HCT116 (cell line): ENCODE data around the gene ZNRF3. TPM values are rescaled to one million over a fixed set of nuclear protein-coding genes. Genes with fewer than 3 reads are reported as not detected.

Experiments
- ATAC-seq: fragments of 200-7000 bp; cut with Tn5 transposase; 2 replicates; pipeline ENCODE4 v1.9.1; 2020; ENCODE audit warnings: mild to moderate bottlenecking, moderate library complexity
- BruUV-seq: library from RNA; stranded (reverse); fragments of 400-500 nt; replicated peaks from 2 replicates; lab custom pipeline; 2021; lab: Mats Ljungman, UMichigan
- CTCF ChIA-PET: fragments of 300-600 bp; sonication (Branson Sonifier 250); formaldehyde crosslinking; loops from one replicate; lab custom pipeline; 2021; ENCODE audit warnings: antibody characterized with exemption; lab: Charles Lee
- POLR2A ChIA-PET: fragments of 300-600, 350-600 bp; sonication (Branson Sonifier 250); formaldehyde crosslinking; loops from one replicate; lab custom pipeline; 2021; ENCODE audit warnings: antibody characterized with exemption; lab: Charles Lee
- RAD21 ChIA-PET, 2 experiments: fragments of 300-600 bp; sonication (Branson Sonifier 250); formaldehyde crosslinking; loops; one replicate each; lab custom pipeline; 2023; ENCODE audit warnings: low total read pairs in 2 of 2; ENCODE audit not compliant: uncharacterized antibody in 2 of 2, unreplicated experiment in 2 of 2, low non-redundant PET in 1 of 2; lab: Charles Lee
- DNase-seq: peaks from one replicate; pipeline ENCODE4 v3.0.0-alpha.2; 2010; ENCODE audit warnings: low read depth, low spot score
- H2AFZ ChIP-seq: fragments of 200-600 bp; shearing (Covaris generic), sonication (generic); 2 replicates; pipeline ENCODE4 v1.6.1; 2017; ENCODE audit warnings: low read depth, mixed run types, mixed read lengths, antibody characterized with exemption, low read length; ENCODE audit not compliant: poor library complexity, severe bottlenecking
- H3K27ac ChIP-seq: 2 replicates; pipeline ENCODE4 v1.5.1; 2012; ENCODE audit warnings: low read depth, low read length
- H3K27me3 ChIP-seq: fragments of 200-600 bp; sonication (generic); 2 replicates; pipeline ENCODE4 v1.6.1; 2016; ENCODE audit warnings: mixed run types, low read length, mixed read lengths; ENCODE audit not compliant: insufficient read depth
- H3K36me3 ChIP-seq, 2 experiments: fragments of 200-500 bp in 1 of 2; fragments of 200-600 bp in 1 of 2; sonication (Bioruptor generic) in 1 of 2; sonication (generic) in 1 of 2; 2 replicates each; pipeline versions ENCODE4 v1.5.1 to v1.6.1; 2014 to 2016; ENCODE audit warnings: low read length in 2 of 2, inconsistent platforms in 1 of 2, mixed read lengths in 1 of 2, mixed run types in 1 of 2; ENCODE audit not compliant: insufficient read depth in 2 of 2, control insufficient read depth in 1 of 2
- H3K4me1 ChIP-seq, 2 experiments: fragments of 200-600 bp in 1 of 2; sonication (generic) in 1 of 2; 2 replicates each; pipeline versions ENCODE4 v1.5.1 to v1.6.1; 2012 to 2017; ENCODE audit warnings: low read length in 2 of 2, inconsistent platforms in 1 of 2, mild to moderate bottlenecking in 1 of 2, mixed read lengths in 1 of 2, mixed run types in 1 of 2, moderate library complexity in 1 of 2; ENCODE audit not compliant: insufficient read depth in 2 of 2, control insufficient read depth in 1 of 2
- H3K4me2 ChIP-seq: fragments of 200-600 bp; sonication (generic); 2 replicates; pipeline ENCODE4 v1.6.1; 2017; ENCODE audit warnings: mixed run types, low read length, mixed read lengths
- H3K4me3 ChIP-seq, 2 experiments: fragments of 200-600 bp in 1 of 2; sonication (generic) in 1 of 2; replicated peaks in 1 of 2; 2 replicates each; pipeline ENCODE4 v1.5.1; 2011 to 2016; ENCODE audit warnings: low read length in 2 of 2, control low read depth in 1 of 2, low read depth in 1 of 2, mild to moderate bottlenecking in 1 of 2, mixed read lengths in 1 of 2, mixed run types in 1 of 2
- H3K79me2 ChIP-seq: fragments of 200-600 bp; sonication (generic); 2 replicates; pipeline ENCODE4 v1.6.1; 2017; ENCODE audit warnings: mild to moderate bottlenecking, mixed run types, low read length, moderate library complexity, mixed read lengths; ENCODE audit not compliant: insufficient read depth
- H3K9ac ChIP-seq: fragments of 200-600 bp; sonication (generic); 2 replicates; pipeline ENCODE4 v1.6.1; 2016; ENCODE audit warnings: low read length, mixed read lengths
- H3K9me2 ChIP-seq: fragments of 200-600 bp; sonication (generic), shearing (Covaris generic); 2 replicates; pipeline ENCODE4 v1.6.1; 2017; ENCODE audit warnings: mixed run types, mild to moderate bottlenecking, moderate library complexity; ENCODE audit not compliant: insufficient read depth
- H3K9me3 ChIP-seq, 2 experiments: fragments of 200-500 bp in 1 of 2; fragments of 200-600 bp in 1 of 2; sonication (Bioruptor generic) in 1 of 2; sonication (generic) in 1 of 2; 2 replicates each; pipeline ENCODE4 v1.6.1; 2014 to 2017; ENCODE audit warnings: low read length in 2 of 2, mixed read lengths in 2 of 2, inconsistent platforms in 1 of 2, low read depth in 1 of 2, mild to moderate bottlenecking in 1 of 2, mixed run types in 1 of 2, moderate library complexity in 1 of 2; ENCODE audit not compliant: control insufficient read depth in 1 of 2, insufficient read depth in 1 of 2
- H4K20me1 ChIP-seq: fragments of 200-600 bp; sonication (generic), shearing (Covaris generic); 2 replicates; pipeline ENCODE4 v1.6.1; 2017; ENCODE audit warnings: mixed run types, mild to moderate bottlenecking, moderate library complexity; ENCODE audit not compliant: insufficient read depth
- CBX3 ChIP-seq: IDR thresholded peaks from 2 replicates; pipeline ENCODE4 v1.6.1; 2012; ENCODE audit warnings: low read depth
- CEBPB ChIP-seq: IDR thresholded peaks from 2 replicates; pipeline ENCODE4 v1.6.1; 2012; ENCODE audit warnings: low read depth
- EGR1 ChIP-seq: IDR thresholded peaks from 2 replicates; pipeline ENCODE4 v1.6.1; 2012; ENCODE audit warnings: low read depth
- ELF1 ChIP-seq: IDR thresholded peaks from 2 replicates; pipeline ENCODE4 v1.6.1; 2012; ENCODE audit warnings: low read depth, borderline replicate concordance
- EZH2phosphoT487 ChIP-seq: fragments of 200-600 bp; IDR thresholded peaks from 2 replicates; pipeline ENCODE4 v1.6.1; 2018; ENCODE audit warnings: antibody characterized with exemption, borderline replicate concordance
- FOSL1 ChIP-seq: IDR thresholded peaks from 2 replicates; pipeline ENCODE4 v1.6.1; 2012; ENCODE audit warnings: low read depth
- POLR2A ChIP-seq: IDR thresholded peaks from 2 replicates; pipeline ENCODE4 v1.7.0; 2011; ENCODE audit warnings: borderline replicate concordance; ENCODE audit not compliant: insufficient read depth, insufficient read length; ENCODE audit errors: extremely low read depth
- RAD21 ChIP-seq: IDR thresholded peaks from 2 replicates; pipeline ENCODE4 v1.6.1; 2012; ENCODE audit warnings: low read depth, mild to moderate bottlenecking
- SIN3A ChIP-seq: IDR thresholded peaks from 2 replicates; pipeline ENCODE4 v1.6.1; 2012; ENCODE audit warnings: low read depth
- SP1 ChIP-seq: IDR thresholded peaks from 2 replicates; pipeline ENCODE4 v1.6.1; 2012; ENCODE audit warnings: low read depth
- SRF ChIP-seq: IDR thresholded peaks from 2 replicates; pipeline ENCODE4 v1.6.1; 2012; ENCODE audit warnings: low read depth
- YY1 ChIP-seq: IDR thresholded peaks from 2 replicates; pipeline ENCODE4 v1.6.1; 2011; ENCODE audit warnings: low read length, low read depth, moderate library complexity, mild to moderate bottlenecking; ENCODE audit not compliant: insufficient replicate concordance; ENCODE audit errors: extremely low read depth
- ZNF274 ChIP-seq: fragments of 200-500 bp; sonication (Bioruptor generic); IDR thresholded peaks from 2 replicates; pipeline ENCODE4 v1.6.1; 2014; ENCODE audit warnings: mild to moderate bottlenecking, low read depth, low read length, inconsistent platforms
- intact Hi-C: fragments of 100-400 bp; cut with micrococcal nuclease; formaldehyde crosslinking; loops from 2 replicates; pipeline ENCODE4 v1.10.0; 2022
- total RNA-seq: library from RNA; stranded (reverse); gene quantifications from one replicate; pipeline ENCODE4 v1.2.1, GENCODE V29; 2021; ENCODE audit not compliant: unreplicated experiment
- TF ChIP-seq, protein P1 (sequence below): IDR thresholded peaks from 2 replicates; pipeline ENCODE4 v1.6.1; 2012; ENCODE audit warnings: low read depth

Gene ZNRF3
- total RNA-seq, 1 experiment from 2014 or later = 12.2 TPM

- no peak overlapping the region for H3K4me2 ChIP-seq
- CTCF ChIA-PET = no interaction called here
Measured at GRCh38 chr22:28989484-28989883, 106.1 kb downstream of the ZNRF3 start.

More at GRCh38 chr22:28989484-28989883, 106.1 kb downstream of the ZNRF3 start:
- H3K4me3 ChIP-seq = no peak overlapping the region
- H3K9me2 ChIP-seq = no peaks in the 10 kb centered on the region
- H3K36me3 ChIP-seq = peaks cover 8 to 18% of the 10 kb centered on the region in 2 experiments; a peak in 2 of 4 replicates
- H3K4me1 ChIP-seq = peaks cover 0 to 3% of the 10 kb centered on the region in 2 experiments; a peak in 1 of 4 replicates
- peaks cover 0 to 8% of the 10 kb centered on the region in 2 experiments; a peak in 1 of 4 replicates for H3K9me3 ChIP-seq
- TSS peak; percentile 28 for BruUV-seq
- no peak overlapping the region for H2AFZ ChIP-seq
- TF ChIP-seq POLR2A (no peak), ZNF274 (no peak), RAD21 (no peak), SP1 (no peak), CEBPB (no peak), SIN3A (no peak), EGR1 (no peak), YY1 (no peak), CBX3 (no peak), SRF (no peak), ELF1 (no peak), FOSL1 (no peak), EZH2phosphoT487 (no peak)
- TF ChIP-seq, protein P1, sequence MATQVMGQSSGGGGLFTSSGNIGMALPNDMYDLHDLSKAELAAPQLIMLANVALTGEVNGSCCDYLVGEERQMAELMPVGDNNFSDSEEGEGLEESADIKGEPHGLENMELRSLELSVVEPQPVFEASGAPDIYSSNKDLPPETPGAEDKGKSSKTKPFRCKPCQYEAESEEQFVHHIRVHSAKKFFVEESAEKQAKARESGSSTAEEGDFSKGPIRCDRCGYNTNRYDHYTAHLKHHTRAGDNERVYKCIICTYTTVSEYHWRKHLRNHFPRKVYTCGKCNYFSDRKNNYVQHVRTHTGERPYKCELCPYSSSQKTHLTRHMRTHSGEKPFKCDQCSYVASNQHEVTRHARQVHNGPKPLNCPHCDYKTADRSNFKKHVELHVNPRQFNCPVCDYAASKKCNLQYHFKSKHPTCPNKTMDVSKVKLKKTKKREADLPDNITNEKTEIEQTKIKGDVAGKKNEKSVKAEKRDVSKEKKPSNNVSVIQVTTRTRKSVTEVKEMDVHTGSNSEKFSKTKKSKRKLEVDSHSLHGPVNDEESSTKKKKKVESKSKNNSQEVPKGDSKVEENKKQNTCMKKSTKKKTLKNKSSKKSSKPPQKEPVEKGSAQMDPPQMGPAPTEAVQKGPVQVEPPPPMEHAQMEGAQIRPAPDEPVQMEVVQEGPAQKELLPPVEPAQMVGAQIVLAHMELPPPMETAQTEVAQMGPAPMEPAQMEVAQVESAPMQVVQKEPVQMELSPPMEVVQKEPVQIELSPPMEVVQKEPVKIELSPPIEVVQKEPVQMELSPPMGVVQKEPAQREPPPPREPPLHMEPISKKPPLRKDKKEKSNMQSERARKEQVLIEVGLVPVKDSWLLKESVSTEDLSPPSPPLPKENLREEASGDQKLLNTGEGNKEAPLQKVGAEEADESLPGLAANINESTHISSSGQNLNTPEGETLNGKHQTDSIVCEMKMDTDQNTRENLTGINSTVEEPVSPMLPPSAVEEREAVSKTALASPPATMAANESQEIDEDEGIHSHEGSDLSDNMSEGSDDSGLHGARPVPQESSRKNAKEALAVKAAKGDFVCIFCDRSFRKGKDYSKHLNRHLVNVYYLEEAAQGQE = no peak
- POLR2A ChIA-PET = no interaction called here
- H3K9ac ChIP-seq = no peak overlapping the region
- peaks cover 6% of the 10 kb centered on the region for H3K79me2 ChIP-seq
- no peaks in the 10 kb centered on the region for H3K27me3 ChIP-seq
- DNase-seq = no peak
- intact Hi-C loops = no loop called here
- RAD21 ChIA-PET = no interaction called here
- H3K27ac ChIP-seq = no peak overlapping the region
- H4K20me1 ChIP-seq = no peaks in the 10 kb centered on the region
- ATAC-seq = no peak
